OCI-LY1 (cell line): ENCODE data around the gene DDR2.

Experiments
- H2AFZ ChIP-seq: fragments of 200-600 bp; sonication (generic), shearing (Covaris generic); 2 replicates; pipeline ENCODE4 v1.6.0; 2014; ENCODE audit warnings: antibody characterized with exemption, mild to moderate bottlenecking, low read length
- H3F3A ChIP-seq: fragments of 200-600 bp; sonication (generic), shearing (Covaris generic); 2 replicates; pipeline ENCODE4 v1.6.0; 2014; ENCODE audit warnings: mild to moderate bottlenecking, antibody characterized with exemption, low read length, moderate library complexity; ENCODE audit not compliant: insufficient read depth
- H3K27ac ChIP-seq: fragments of 200-600 bp; sonication (generic); 2 replicates; pipeline ENCODE4 v1.5.1; 2014; ENCODE audit warnings: low read length, mixed run types, mild to moderate bottlenecking, low read depth; ENCODE audit not compliant: poor library complexity, severe bottlenecking
- H3K27me3 ChIP-seq: fragments of 200-600 bp; sonication (generic); 2 replicates; pipeline ENCODE4 v1.6.0; 2014; ENCODE audit warnings: antibody characterized with exemption, mild to moderate bottlenecking, low read length, moderate library complexity; ENCODE audit not compliant: insufficient read depth
- H3K36me3 ChIP-seq: fragments of 200-600 bp; sonication (generic); 2 replicates; pipeline ENCODE4 v1.6.1; 2014; ENCODE audit warnings: mild to moderate bottlenecking, antibody characterized with exemption, low read length, moderate library complexity, mixed read lengths; ENCODE audit not compliant: insufficient read depth
- H3K4me1 ChIP-seq: fragments of 200-600 bp; sonication (generic); 2 replicates; pipeline ENCODE4 v1.5.1; 2014; ENCODE audit warnings: mild to moderate bottlenecking, low read length, moderate library complexity; ENCODE audit not compliant: insufficient read depth, severe bottlenecking
- H3K4me2 ChIP-seq: fragments of 200-600 bp; sonication (generic), shearing (Covaris generic); 2 replicates; pipeline ENCODE4 v1.6.1; 2014; ENCODE audit warnings: low read length
- H3K4me3 ChIP-seq: fragments of 200-600 bp; sonication (generic); 2 replicates; pipeline ENCODE4 v1.5.1; 2014; ENCODE audit warnings: low read length, low read depth, mild to moderate bottlenecking, mixed read lengths; ENCODE audit not compliant: poor library complexity, severe bottlenecking
- H3K79me2 ChIP-seq: fragments of 200-600 bp; shearing (Covaris generic); 2 replicates; pipeline ENCODE4 v1.6.1; 2016; ENCODE audit warnings: mixed run types, low read length, mixed read lengths; ENCODE audit not compliant: insufficient read depth
- H3K9ac ChIP-seq: fragments of 200-600 bp; sonication (generic), shearing (Covaris generic); 2 replicates; pipeline ENCODE4 v1.6.1; 2014; ENCODE audit warnings: mild to moderate bottlenecking, low read length, mixed read lengths
- H3K9me2 ChIP-seq: fragments of 200-600 bp; sonication (generic), shearing (Covaris generic); 2 replicates; pipeline ENCODE4 v1.6.1; 2014; ENCODE audit warnings: low read depth, mild to moderate bottlenecking, low read length, mixed read lengths
- H3K9me3 ChIP-seq: fragments of 200-600 bp; shearing (Covaris generic); 2 replicates; pipeline ENCODE4 v1.6.1; 2014; ENCODE audit warnings: low read length, mixed read lengths
- H4K20me1 ChIP-seq: fragments of 200-600 bp; sonication (generic), shearing (Covaris generic); 2 replicates; pipeline ENCODE4 v1.6.0; 2016; ENCODE audit warnings: mild to moderate bottlenecking, low read length; ENCODE audit not compliant: insufficient read depth
- EZH2 ChIP-seq: fragments of 200-600 bp; sonication (generic), shearing (Covaris generic); IDR thresholded peaks from 2 replicates; pipeline ENCODE4 v1.8.0; 2017; ENCODE audit warnings: borderline replicate concordance, mixed run types, mild to moderate bottlenecking, antibody characterized with exemption, low read length, moderate library complexity, mixed read lengths
- TF ChIP-seq, protein P1 (sequence below): fragments of 200-600 bp; sonication (generic), shearing (Covaris generic); IDR thresholded peaks from 2 replicates; pipeline ENCODE4 v1.5.1; 2017; ENCODE audit warnings: mild to moderate bottlenecking, antibody characterized with exemption, low read length, moderate library complexity, mixed read lengths

DDR2 gene

DNA sequence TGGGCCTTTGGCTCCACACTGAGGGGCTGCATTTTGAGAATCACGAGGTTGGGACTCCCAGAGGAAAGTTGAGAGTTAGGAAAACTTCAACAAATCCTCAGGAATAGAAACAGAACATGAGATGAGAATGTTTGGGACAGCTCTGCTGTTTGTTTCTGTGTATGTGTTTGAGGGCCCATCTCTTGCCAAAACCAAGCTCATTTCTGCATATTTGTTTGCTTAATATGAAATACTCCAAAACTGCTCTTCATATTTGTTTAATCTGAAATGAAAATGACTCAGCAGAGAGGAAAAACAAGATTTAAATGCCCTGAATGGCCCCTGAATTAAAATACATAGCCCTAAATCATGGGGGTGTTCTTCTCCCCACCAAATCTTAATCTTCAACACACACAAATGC lies 78.1 kb downstream of the DDR2 start:
- Histone ChIP-seq H3F3A (no peaks in the 10 kb centered on the region), H3K36me3 (no peaks in the 10 kb centered on the region), H3K4me1 (no peaks in the 10 kb centered on the region), H3K79me2 (no peaks in the 10 kb centered on the region), H4K20me1 (no peaks in the 10 kb centered on the region), H3K9me3 (no peaks in the 10 kb centered on the region), H3K4me2 (no peak overlapping the region), H3K27me3 (no peaks in the 10 kb centered on the region), H3K4me3 (no peak overlapping the region), H2AFZ (no peak overlapping the region), H3K9me2 (no peaks in the 10 kb centered on the region), H3K9ac (no peak overlapping the region), H3K27ac (no peak overlapping the region)
- TF ChIP-seq EZH2: no peak
- TF ChIP-seq, protein P1, sequence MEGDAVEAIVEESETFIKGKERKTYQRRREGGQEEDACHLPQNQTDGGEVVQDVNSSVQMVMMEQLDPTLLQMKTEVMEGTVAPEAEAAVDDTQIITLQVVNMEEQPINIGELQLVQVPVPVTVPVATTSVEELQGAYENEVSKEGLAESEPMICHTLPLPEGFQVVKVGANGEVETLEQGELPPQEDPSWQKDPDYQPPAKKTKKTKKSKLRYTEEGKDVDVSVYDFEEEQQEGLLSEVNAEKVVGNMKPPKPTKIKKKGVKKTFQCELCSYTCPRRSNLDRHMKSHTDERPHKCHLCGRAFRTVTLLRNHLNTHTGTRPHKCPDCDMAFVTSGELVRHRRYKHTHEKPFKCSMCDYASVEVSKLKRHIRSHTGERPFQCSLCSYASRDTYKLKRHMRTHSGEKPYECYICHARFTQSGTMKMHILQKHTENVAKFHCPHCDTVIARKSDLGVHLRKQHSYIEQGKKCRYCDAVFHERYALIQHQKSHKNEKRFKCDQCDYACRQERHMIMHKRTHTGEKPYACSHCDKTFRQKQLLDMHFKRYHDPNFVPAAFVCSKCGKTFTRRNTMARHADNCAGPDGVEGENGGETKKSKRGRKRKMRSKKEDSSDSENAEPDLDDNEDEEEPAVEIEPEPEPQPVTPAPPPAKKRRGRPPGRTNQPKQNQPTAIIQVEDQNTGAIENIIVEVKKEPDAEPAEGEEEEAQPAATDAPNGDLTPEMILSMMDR: no peak

DNA sequence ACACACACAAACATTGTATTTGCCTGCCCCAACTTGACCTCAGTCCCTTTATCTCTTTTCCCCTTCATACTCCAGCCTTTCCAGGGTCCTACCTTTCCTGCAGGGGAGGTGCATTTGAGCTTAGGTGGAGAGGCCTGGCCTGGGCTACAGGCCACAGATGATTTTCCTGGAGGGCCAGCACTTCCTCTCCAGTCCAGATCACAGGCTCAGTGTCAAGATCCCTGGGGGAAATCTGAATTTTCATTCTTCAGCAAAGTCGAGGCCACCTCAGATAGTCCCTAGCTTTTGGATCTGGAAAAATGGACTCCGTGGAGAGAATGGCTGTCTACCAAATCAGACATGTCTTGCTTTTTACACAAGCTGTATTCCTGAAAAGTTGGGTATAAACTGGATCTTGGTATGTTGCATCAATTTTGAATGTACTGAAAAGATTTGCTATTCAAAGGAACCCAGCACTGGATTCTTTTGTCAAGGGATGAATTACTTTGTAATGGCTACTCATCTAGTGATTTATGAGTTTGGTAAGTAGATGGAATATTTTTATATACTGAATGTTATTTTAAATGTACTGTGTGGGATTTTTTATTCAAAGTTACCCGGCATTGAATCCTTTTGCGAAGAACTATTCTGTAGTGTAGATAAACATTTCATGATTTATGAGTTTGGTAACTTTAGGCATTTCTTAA lies 78.7 kb downstream of the DDR2 start:
- Histone ChIP-seq H3K9ac (no peak overlapping the region), H3K9me2 (no peaks in the 10 kb centered on the region), H3K79me2 (no peaks in the 10 kb centered on the region), H2AFZ (no peak overlapping the region), H3K4me2 (no peak overlapping the region), H3K27ac (no peak overlapping the region), H3K9me3 (no peaks in the 10 kb centered on the region), H4K20me1 (no peaks in the 10 kb centered on the region), H3K4me1 (no peaks in the 10 kb centered on the region), H3K27me3 (no peaks in the 10 kb centered on the region), H3F3A (no peaks in the 10 kb centered on the region), H3K4me3 (no peak overlapping the region), H3K36me3 (no peaks in the 10 kb centered on the region)
- no peak for TF ChIP-seq EZH2
- TF ChIP-seq, protein P1: no peak

DNA sequence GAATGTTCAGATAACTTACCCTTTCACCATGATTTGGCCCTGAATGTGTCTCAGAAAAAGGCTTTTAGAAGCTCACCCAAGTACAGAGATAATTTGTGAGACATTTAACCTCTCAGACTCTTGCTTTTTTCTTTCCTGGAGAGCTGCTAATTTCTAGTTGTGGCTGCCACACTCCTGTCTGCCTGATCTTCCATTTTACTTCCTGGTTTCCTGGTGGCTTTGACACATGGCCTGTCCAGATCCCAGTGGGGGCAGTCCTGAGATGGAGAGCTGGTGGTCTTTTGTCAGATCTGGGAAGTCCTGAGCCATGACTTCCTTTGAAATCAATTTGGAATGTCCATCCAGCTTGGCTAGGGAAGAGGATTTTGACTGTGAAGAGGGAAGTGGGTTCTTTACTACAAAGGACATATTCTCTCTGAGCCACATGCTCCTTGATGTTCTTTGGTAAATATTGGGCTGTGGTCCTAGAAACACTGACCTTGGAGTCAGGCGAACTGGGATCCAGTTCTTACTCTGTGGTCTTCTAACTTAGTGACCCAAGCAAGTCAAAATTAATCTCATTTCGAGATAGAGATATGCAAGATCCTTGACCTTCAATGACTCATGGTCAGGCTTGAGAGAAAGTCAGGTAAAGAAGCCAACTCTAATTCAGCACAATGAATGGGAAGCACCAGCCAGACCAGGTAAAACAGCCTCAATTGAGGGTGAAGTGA lies 80.2 kb downstream of the DDR2 start:
- H3K9me2 ChIP-seq: no peaks in the 10 kb centered on the region
- H2AFZ ChIP-seq: no peak overlapping the region
- no peak overlapping the region for H3K9ac ChIP-seq
- H3K79me2 ChIP-seq: no peaks in the 10 kb centered on the region
- no peak overlapping the region for H3K27ac ChIP-seq
- no peaks in the 10 kb centered on the region for H3K4me1 ChIP-seq
- no peak overlapping the region for H3K4me2 ChIP-seq
- no peaks in the 10 kb centered on the region for H3K27me3 ChIP-seq
- TF ChIP-seq, protein P1: no peak
- no peak for TF ChIP-seq EZH2
- H3K9me3 ChIP-seq: no peaks in the 10 kb centered on the region
- no peaks in the 10 kb centered on the region for H4K20me1 ChIP-seq
- no peaks in the 10 kb centered on the region for H3F3A ChIP-seq
- H3K4me3 ChIP-seq: no peak overlapping the region
- H3K36me3 ChIP-seq: no peaks in the 10 kb centered on the region
